Measurements from ENCODE around the gene HHLA2.

Gene HHLA2

DNA sequence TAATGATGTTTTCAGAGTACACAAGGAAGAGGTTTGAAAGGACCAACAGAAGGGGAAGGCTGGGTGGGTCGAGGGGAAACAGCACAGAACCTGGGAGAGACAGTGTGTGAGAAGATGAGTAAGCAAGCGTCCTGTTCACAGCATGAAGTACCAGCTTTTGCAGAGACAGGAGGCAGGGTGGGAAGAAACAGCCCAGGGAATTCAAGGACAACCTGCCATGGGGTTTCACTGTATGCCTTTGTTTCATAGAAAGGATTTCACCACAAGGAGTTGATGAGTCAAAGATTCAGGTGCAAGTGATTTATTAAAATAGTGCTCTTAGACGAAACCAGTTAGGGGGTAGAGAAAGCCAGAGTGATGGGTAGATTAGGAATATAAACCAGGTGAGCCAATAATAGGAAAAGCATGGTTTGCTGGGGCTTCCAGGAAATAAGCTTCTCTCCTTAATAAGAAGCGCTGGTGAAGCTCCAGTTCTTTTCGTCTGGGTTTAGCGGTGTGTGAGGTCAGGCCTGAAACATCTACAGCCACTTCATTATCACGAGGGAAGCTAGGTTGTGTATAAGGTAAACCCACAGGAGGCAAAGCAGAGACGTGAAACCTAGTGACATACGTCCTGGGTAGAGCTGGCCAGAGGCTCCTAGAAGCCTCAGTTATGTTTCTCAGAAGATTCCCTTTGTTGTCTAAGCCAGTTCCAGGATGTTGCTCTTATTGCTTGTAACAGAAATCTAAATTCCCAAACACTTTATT lies 3.9 kb downstream of the HHLA2 start:
- DNase-seq, result no peak

DNA sequence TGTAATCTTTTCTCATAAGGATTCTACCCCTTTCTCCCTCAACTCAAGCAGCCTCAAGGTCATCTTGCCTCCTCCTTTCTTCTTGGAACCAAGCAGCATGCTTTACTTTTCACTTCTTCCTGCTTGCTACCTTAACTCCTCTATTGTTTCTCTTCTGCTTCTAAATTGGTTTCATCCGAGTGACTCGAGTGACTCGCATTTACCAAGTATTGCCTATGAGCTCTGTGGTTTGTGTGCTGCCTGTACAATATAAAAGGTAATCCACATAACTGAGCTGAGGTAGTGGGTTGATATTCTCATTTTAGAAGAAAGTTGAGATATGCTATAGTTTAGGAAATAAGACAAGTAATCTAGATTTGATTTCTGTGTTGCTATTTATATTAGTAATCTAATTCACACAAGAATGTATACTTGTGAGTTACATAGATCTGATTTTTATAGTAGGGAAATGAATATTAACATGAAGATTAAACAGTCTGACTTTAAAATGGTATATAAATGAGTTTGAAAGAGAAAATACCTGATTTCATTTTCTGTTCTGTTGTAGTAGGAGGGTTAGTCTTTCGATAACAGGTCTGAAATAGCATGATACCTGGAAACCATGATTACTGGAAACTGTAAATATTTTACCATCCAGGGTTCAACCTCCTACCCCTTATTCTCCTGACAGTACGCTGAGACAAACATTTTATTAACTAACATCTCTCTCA lies 5.5 kb downstream of the HHLA2 start:
- DNase-seq, result no peak

DNA sequence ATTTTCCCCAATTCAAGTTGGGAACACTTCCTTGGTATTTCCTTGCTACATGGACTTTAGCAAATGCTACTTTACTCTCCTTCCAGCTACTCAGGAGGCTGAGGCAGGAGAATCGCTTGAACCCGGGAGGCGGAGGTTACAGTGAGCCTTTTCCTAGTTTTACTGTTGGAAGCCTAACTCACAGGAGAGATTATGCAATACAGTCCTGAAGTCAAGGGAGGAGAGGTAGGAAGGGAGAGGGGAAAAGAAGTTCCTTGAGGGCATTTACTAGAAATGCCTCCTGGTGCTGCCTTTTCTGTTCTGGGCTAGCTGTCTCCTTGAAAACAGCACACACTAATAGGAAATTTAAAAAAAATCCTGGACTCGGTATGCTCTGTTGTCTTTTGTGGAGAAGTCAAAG lies 6.2 kb downstream of the HHLA2 start:
- no peak for DNase-seq

DNA sequence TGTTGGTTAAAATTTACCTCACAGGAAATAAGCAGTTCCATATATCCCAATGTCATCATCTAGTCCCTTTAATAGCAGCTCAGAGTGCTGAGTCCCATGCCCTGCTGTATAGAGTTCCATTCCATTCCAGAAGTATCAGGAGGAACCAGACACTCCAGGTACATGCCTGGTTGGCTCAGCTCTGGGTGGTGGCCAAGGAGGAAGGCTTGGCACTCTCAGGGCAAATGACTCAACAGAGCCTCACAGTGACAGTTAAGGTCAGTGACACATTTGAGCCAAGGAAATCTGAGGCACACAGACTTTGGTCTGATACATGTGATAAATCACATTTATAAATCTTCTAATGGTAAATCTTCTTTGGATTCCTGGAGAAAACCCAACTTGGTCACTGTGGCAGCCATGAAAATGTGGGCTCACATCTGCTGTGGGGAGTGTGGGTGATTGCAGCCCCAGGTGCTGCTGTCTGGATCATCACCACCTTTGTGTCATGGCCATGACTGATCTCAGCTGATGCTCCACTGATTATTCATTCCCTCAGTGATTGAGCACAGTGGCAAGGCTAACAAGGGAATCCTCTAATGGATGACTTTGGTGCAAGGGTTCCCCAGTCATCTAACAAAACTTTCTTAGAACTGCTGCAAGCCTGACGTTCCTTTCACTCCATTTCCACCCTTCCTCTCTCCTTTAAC lies 9.3 kb downstream of the HHLA2 start:
- DNase-seq, result no peak

DNA sequence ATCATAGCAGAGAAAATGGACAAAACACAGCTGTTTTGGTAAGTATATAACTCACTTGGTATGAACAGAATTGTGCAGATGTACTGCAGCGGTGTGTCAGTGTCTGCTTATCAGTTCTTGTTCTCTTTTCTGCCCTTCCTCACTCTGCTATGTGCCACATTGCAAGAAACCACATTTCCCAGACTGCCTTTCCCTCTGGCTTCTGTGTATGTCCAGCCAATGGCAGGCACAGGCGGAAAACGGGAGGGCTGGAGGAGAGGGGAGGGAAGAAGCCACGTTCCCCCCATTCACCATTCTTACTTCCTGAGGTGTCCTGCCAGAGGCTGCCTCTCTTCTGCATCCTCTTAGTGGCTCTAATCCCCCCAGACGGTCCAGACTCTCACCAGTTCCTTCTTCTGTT lies 15.4 kb downstream of the HHLA2 start:
- DNase-seq, result no peak

DNA sequence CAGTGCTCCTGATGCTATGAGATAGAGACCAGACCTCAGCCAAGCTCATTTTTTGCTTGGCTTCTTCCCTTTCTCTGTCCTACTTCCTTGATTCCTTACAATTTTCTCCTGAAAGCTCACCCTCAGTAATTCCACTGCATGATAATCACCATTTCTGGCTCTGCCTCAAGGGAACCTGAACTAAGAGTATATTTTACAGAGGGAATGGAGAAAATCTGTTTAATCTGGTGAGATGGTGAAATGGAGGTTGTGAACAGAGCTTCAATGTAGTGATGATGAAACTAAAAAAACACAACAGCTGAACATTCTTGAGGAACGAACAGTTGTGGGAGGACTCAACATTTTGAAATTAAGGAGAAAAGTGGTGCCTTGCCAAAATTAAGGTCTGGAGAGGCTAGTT lies 16.3 kb downstream of the HHLA2 start:
- DNase-seq, result no peak

DNA sequence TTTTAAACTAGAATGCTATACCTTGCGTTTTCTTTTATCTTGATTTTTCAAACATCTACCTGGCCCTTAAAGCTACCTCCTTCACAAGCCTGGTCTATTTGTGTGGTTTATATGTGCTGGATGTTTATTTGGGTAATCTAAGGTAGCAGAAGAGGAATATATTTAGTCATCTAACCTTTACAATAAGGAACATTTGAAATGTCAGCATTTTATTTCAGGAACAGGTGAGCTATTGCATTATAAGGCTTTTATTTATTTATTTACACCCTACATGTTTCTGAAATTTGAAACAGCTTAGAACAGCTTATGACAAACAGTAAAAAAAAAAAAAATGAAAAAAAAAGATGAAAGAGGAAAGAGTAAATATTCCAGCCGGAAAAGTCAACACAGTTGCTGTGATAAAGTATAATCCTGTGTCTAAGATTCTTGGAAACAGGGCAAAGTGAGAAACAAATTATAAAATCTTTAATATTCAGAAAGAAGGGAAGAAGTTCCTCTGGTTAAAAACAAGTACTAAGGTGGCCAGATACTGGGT lies 19.5 kb downstream of the HHLA2 start:
- no peak for DNase-seq

DNA sequence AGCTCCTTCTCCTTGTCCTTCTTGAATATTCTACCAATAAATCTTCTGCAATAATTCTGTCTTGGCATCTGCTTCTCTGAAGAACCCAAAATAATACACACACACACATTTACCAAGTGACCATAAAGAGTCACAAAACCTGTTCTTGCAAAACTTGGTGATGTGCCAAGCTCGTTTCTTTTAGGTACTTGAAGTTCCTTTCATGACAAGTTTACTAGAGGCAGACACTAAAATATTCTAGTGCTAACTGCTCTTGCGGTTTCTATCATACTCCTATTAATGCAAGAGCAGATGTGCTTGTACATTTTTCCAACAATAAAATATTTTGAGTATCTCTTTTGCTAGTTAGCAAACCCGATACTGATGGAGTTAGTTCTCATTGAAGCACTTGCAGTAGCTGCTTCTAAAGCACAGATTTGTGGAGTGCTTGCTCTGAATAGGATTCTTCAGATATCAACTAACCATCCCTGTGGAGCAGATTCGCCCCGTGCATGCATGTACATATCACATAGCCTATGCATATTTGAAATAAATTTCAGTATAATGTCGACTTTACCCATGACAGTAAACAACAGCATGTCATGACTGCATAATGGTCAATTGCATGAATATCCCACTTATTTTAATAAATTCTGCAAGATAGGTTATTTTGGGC lies 23.2 kb downstream of the HHLA2 start:
- no peak for DNase-seq

DNA sequence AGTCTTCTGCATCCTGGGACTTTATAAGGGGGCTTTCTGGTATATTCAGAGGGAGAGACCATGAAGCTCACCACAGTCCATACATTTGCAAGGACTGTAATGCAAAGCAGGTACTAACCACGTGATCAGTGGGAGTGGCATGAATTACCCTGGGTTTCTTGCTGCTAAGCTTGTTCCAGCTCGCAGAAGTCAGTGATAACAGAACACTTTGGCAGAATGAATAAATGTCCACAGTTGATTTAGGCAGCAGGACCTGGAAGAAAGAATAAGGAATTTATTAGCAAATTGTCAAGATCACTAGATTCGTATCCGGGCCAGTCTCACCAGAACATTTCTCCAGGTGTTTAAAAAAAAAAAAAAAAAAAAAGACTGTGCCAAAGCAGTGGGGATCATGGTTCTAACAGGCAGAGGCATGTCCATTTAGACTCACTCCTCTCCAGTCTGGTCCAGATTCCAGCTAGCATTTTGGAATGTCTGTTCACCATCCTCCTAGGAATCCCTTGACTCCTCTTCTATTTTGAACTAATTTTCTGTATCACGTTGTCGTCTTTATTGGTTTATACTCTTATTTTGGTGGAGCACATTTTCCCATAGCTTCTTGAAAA lies 24.5 kb downstream of the HHLA2 start:
- DNase-seq, result no peak

DNA sequence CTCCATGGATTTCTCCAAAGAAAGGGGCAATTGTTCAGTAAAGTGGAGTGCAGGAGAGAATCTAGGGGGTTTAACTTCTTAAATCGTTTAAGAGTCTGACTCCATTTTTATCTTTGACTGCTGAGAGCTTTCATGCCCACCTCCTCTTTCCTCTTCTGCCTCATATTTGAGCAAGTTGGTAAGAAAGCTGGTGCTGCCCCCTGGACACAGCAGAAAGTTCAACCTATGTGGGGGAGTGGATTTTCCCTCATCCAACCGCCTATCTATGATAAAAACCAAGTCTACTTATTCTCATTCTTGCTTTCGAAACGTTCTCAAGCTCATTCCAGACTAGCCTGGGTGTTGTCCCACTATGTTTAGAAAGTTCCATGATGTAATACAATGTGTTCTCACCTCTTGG lies 26.0 kb downstream of the HHLA2 start:
- DNase-seq, result peak; percentile 9

DNA sequence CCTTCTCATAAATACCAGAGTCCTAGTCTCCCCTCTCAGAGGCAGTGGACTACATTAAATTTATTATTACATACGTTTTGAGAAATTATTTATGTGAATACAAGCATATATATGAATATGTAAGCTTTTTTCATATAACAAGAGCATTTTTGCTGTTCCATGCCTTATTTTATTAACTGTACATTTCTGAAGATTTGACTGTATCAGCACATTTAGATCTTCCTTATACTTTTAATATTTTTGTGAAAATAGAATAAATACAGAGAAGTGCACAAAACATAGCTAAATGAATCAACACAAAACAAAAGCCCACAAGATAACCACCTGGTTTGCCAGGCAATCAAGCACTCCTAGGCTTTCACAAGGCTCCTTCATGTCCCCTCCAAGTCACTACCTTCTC lies 27.8 kb downstream of the HHLA2 start:
- no peak for DNase-seq

DNA sequence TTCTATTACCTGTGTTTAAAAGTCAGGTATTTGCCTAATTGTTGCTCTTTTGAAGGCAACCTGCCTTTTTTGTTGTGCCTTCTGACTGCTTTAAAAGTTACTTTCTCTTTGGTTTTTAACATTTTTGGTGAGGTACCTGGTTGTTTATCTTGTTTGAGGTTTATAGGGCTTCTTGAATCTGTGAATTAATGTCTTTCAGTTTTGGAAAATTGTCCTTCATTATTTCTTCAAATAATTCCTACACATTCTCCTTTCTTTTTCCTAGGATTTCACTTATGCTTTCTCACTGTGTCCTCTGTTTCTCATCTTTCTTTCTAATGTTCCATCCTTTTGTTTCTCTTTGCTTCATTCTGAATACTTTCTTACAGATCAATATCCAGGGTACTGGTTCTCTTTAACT lies 30.8 kb downstream of the HHLA2 start:
- no peak for DNase-seq

DNA sequence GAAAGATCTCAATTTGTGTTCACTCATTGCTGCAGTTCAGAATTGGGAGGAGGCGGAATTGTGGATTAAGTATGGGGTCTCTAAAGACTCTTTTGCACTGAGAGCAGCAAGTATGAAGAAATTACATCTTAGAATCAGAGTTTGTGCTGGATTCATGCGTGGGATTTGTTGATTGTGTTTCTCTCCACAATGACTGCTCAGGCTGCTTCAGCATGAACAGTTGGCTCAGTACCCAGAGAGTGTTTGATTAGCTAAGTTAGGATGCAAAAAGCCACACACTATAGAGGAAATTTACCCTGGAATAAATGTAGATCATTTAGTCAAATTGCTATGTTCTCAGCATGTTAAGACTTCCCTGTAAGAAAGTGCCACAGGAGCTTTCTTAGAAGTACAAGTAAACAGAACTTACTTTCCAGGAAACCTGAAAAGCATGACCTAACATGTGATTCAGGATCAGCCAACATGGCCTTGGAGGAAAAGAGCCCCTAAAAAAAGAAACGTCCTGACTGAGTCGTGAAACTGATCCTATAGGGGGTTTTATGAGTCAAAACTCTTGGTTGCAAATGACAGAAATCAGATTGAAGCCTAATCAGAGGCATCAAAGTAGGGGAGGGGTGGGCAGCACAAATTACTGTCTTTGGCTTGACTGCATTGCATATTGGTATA lies 32.6 kb downstream of the HHLA2 start:
- DNase-seq, result no peak

DNA sequence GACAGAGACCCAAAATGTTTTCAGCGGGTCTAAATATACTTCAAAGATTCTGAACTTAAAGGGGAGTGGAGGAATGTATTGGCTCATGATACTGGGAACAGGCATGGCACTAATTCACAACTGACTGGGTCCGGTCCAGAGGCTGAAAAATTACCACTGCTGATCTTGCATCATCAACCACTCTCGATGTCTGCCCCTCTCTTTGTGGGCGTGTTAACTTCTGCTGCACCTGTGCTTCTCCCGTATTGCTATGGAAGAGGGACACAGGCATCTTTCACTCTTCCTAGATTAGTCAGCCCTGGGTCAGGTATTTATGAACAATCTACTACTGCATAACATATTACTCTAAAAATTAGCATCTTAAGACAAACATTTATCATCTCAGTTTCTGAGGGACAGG lies 33.2 kb downstream of the HHLA2 start:
- no peak for DNase-seq

DNA sequence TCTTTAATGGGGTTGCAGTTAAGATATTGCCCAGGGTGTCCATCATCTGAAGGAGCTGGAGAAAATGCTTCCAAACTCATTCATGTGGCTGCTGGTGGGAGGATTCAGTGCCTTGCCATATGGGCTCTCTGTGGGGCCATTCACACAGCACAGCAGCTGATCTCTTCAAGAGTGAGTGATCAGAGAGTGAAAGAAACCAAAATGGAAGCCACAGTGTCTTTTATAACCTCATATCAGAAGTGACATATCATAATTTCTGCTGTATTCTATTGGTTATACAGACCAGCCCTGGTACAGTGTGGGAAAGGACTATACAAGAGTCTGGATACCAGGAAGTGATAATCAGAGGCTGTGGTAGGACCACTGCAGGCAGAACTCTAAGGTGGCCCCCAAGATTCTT lies 33.6 kb downstream of the HHLA2 start:
- DNase-seq, result no peak

DNA sequence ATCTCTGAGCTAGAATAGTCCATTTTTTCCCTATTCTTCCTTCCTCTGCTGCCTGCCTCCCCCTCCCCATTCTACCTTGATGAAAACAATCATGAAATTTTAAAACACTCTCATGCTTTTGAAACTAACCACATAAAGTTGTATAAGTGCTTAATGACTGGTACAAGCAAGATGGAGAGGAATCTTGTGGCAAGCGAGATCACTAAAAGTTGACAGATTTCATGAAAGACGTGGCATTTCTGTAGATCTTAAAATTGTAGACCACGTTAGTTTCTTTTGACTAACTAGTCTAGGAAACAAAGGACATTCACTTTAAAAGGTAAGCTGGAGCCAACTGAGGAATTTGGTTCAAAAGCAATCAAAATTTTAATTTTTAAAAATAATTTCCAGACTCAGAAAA lies 35.4 kb downstream of the HHLA2 start:
- DNase-seq, result no peak

DNA sequence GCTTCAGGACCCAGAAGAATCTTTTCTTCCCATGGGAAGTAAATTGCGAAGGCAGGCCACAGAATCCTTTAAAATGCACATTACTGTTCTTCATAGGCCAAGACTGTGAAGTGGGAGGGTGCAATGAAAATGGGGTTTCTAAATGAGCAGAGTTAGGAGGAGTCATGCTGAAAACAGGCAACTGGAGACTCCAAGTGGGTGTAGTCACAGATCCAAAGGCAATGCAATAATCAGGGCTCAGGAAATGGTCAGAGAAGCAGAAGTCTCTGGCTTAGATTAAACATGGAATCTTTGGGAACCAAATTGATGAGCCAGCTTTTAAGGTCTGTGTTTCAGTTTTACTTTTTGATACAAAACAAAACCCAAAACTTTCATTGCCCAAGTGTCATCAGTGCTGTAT lies 37.6 kb downstream of the HHLA2 start:
- DNase-seq, result no peak

DNA sequence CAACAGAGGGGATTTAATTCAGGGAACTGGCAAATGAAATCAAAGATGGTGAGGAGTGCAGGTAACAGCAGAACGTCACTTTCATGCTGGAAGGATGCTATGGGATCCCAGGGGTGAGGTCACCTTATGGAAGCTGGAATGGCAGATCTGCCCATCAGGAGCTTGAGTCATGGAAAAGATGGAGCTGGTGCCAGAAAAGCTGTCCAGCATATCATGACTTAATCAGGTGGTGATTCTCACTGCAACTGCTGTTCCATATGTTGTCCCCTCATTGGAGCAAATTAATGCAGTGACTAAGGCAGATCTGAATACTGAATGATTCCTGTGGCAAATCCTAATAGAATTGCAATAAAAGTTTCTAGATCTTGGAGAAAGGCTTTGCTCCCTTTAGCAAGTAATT lies 38.4 kb downstream of the HHLA2 start:
- no peak for DNase-seq

DNA sequence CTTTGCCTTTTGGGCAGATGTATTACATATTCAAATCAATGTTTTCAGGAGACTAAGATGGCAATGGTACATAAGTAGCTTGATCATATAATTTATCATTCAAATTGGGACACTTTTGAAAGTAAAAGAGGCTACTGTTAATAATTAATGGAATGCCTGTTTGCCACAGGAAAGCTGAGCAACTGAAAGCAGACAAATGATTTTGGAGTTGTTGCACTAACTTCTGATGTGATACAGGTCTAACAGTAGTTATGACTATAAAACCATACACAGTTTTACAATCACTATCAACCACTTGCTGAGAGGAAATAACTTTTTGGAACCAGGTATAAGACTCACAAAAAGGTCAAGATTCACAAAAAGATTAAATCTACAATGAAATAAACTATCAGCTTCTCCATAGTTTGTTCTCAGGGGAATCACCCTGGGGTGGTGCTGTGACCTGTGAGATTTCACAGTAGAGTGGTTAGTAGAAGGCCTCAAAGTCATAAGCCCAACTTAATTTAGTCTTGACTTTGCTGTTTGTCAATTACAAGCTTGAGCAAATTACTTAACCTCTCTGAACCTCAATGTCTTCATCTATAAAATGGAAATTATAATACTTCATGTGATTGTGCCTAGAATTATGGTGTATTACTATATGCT lies 42.7 kb downstream of the HHLA2 start:
- DNase-seq, result no peak

DNA sequence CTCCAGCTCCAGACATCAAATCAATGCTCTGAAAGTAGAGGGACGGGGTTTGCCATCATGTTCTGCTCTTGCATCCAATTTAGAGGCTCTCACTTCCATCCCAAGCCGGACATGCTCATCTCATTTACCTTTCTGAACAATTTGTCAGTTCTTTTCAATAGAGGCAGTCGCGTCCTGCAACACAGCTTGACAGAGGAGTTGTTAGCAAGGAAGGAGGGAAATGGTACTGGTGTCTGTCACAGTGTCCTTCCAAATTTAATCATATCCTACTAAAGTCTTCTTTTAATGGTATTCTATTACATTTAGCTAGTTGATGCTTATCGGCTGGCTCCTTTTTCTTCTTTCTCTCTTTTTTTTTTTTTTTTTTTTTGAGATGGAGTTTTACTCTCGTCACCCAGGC lies 45.6 kb downstream of the HHLA2 start:
- DNase-seq, result no peak

DNA sequence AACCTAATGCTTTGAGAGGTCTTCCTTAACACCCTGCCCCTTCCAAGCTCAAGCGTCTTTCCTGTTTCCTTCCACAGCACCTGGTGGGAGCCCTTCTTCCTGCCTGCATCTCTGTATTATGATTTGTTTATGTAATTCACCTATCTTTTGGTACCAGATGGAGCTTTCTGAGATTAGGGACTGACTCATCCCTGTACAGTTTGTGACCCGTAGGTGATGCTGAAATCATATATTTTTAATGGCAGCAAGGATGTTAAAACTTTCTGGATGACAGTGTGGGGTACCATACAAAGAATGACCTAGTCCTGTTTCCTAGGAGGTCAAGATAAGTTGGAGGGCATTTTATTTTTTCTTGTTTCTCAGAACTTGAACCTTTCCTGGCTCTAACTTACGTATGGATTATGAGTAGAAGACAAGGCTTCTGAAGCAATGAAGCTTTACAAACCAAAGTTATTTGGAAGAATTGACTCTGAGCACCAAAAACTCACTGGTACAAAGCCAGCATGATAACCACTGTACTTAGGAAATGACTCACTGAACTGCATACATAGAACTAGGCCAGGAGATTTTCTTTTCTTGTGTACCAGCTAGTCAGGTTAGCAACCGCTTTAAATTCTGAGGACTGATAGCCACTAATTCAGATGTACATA lies 46.6 kb downstream of the HHLA2 start:
- DNase-seq, result no peak
